HEK293 (cell line): ENCODE data around the gene NPDC1.

Source experiments
- BCL11A ChIP-seq: fragments of 450-650 bp; formaldehyde crosslinking; IDR thresholded peaks from 2 replicates; pipeline ENCODE4 v1.5.1; 2016; ENCODE audit warnings: low read depth, missing biosample characterization, missing genetic modification characterization
- GLI2 ChIP-seq: fragments of 450-650 bp; formaldehyde crosslinking; IDR thresholded peaks from 2 replicates; pipeline ENCODE4; 2017; ENCODE audit warnings: missing biosample characterization, missing genetic modification characterization, low read depth, borderline replicate concordance
- SETDB1 ChIP-seq: IDR thresholded peaks from one replicate; pipeline ENCODE4 v1.6.1; 2017; ENCODE audit warnings: mild to moderate bottlenecking, low read length, moderate library complexity, mixed read lengths; ENCODE audit not compliant: insufficient read length
- ZBTB7A ChIP-seq: fragments of 450-650 bp; formaldehyde crosslinking; IDR thresholded peaks from 2 replicates; pipeline ENCODE4 v1.5.1; 2016; ENCODE audit warnings: low read depth, missing biosample characterization, missing genetic modification characterization
- ZEB2 ChIP-seq: fragments of 450-650 bp; formaldehyde crosslinking; IDR thresholded peaks from 2 replicates; pipeline ENCODE4 v1.5.1; 2016; ENCODE audit warnings: missing biosample characterization, missing genetic modification characterization
- ZNF202 ChIP-seq: fragments of 450-650 bp; formaldehyde crosslinking; IDR thresholded peaks from 2 replicates; pipeline ENCODE4 v1.5.1; 2016; ENCODE audit warnings: missing biosample characterization, missing genetic modification characterization, borderline replicate concordance
- ZNF211 ChIP-seq: fragments of 450-650 bp; formaldehyde crosslinking; IDR thresholded peaks from 2 replicates; pipeline ENCODE4 v1.5.1; 2016; ENCODE audit warnings: low read depth, missing biosample characterization, missing genetic modification characterization
- ZNF223 ChIP-seq: fragments of 450-650 bp; formaldehyde crosslinking; IDR thresholded peaks from 2 replicates; pipeline ENCODE4 v1.5.1; 2016; ENCODE audit warnings: missing biosample characterization, missing genetic modification characterization
- ZNF473 ChIP-seq: fragments of 450-650 bp; formaldehyde crosslinking; IDR thresholded peaks from 2 replicates; pipeline ENCODE4 v1.5.1; 2017; ENCODE audit warnings: missing biosample characterization, missing genetic modification characterization
- ZNF549 ChIP-seq: fragments of 450-650 bp; IDR thresholded peaks from 2 replicates; pipeline ENCODE4 v1.5.1; 2018; ENCODE audit warnings: missing biosample characterization, missing genetic modification characterization, mild to moderate bottlenecking, inconsistent platforms, moderate library complexity
- ZNF561 ChIP-seq: fragments of 450-650 bp; IDR thresholded peaks from 2 replicates; pipeline ENCODE4 v1.5.1; 2018; ENCODE audit warnings: missing biosample characterization, missing genetic modification characterization, borderline replicate concordance
- ZNF658 ChIP-seq: fragments of 450-650 bp; formaldehyde crosslinking; IDR thresholded peaks from 2 replicates; pipeline ENCODE4; 2016; ENCODE audit warnings: missing biosample characterization, missing genetic modification characterization
- ZNF660 ChIP-seq: fragments of 450-650 bp; IDR thresholded peaks from 2 replicates; pipeline ENCODE4 v1.5.1; 2018; ENCODE audit warnings: missing biosample characterization, mild to moderate bottlenecking, missing genetic modification characterization
- ZNF747 ChIP-seq: fragments of 450-650 bp; formaldehyde crosslinking; IDR thresholded peaks from 2 replicates; pipeline ENCODE4 v1.5.1; 2016; ENCODE audit warnings: missing biosample characterization, missing genetic modification characterization
- ZNF768 ChIP-seq: fragments of 450-650 bp; formaldehyde crosslinking; IDR thresholded peaks from 2 replicates; pipeline ENCODE4 v1.5.1; 2018; ENCODE audit warnings: missing biosample characterization, mild to moderate bottlenecking, missing genetic modification characterization
- ZNF776 ChIP-seq: fragments of 450-650 bp; formaldehyde crosslinking; IDR thresholded peaks from 2 replicates; pipeline ENCODE4 v1.5.0; 2017; ENCODE audit warnings: missing biosample characterization, missing genetic modification characterization, borderline replicate concordance
- ZNF837 ChIP-seq: fragments of 450-650 bp; formaldehyde crosslinking; IDR thresholded peaks from 2 replicates; pipeline ENCODE4 v1.5.1; 2016; ENCODE audit warnings: missing biosample characterization, missing genetic modification characterization
- ZSCAN16 ChIP-seq: fragments of 450-650 bp; formaldehyde crosslinking; IDR thresholded peaks from 2 replicates; pipeline ENCODE4 v1.5.1; 2016; ENCODE audit warnings: missing biosample characterization, missing genetic modification characterization
- TF ChIP-seq, protein P1 (sequence below): fragments of 450-650 bp; formaldehyde crosslinking; IDR thresholded peaks from 2 replicates; pipeline ENCODE4 v1.5.1; 2017; ENCODE audit warnings: missing biosample characterization, missing genetic modification characterization
- TF ChIP-seq, protein P2 (sequence below): fragments of 450-650 bp; formaldehyde crosslinking; IDR thresholded peaks from 2 replicates; pipeline ENCODE4 v1.5.1; 2016; ENCODE audit warnings: missing biosample characterization, missing genetic modification characterization, borderline replicate concordance
- TF ChIP-seq, protein P3 (sequence below): fragments of 450-650 bp; IDR thresholded peaks from 2 replicates; pipeline ENCODE4 v1.5.1; 2018; ENCODE audit warnings: missing biosample characterization, missing genetic modification characterization
- TF ChIP-seq, protein P4 (sequence below): fragments of 450-650 bp; formaldehyde crosslinking; IDR thresholded peaks from 2 replicates; pipeline ENCODE4; 2016; ENCODE audit warnings: missing biosample characterization, missing genetic modification characterization
- TF ChIP-seq, protein P5 (sequence below): fragments of 450-650 bp; formaldehyde crosslinking; IDR thresholded peaks from 2 replicates; pipeline ENCODE4 v1.5.1; 2016; ENCODE audit warnings: missing biosample characterization, missing genetic modification characterization
- TF ChIP-seq, protein P6 (sequence below): fragments of 450-650 bp; formaldehyde crosslinking; IDR thresholded peaks from 2 replicates; pipeline ENCODE4 v1.5.1; 2017; ENCODE audit warnings: missing biosample characterization, missing genetic modification characterization
- TF ChIP-seq, protein P7 (sequence below): fragments of 450-650 bp; formaldehyde crosslinking; IDR thresholded peaks from 2 replicates; pipeline ENCODE4 v1.5.1; 2016; ENCODE audit warnings: missing biosample characterization, missing genetic modification characterization

The NPDC1 gene

DNA sequence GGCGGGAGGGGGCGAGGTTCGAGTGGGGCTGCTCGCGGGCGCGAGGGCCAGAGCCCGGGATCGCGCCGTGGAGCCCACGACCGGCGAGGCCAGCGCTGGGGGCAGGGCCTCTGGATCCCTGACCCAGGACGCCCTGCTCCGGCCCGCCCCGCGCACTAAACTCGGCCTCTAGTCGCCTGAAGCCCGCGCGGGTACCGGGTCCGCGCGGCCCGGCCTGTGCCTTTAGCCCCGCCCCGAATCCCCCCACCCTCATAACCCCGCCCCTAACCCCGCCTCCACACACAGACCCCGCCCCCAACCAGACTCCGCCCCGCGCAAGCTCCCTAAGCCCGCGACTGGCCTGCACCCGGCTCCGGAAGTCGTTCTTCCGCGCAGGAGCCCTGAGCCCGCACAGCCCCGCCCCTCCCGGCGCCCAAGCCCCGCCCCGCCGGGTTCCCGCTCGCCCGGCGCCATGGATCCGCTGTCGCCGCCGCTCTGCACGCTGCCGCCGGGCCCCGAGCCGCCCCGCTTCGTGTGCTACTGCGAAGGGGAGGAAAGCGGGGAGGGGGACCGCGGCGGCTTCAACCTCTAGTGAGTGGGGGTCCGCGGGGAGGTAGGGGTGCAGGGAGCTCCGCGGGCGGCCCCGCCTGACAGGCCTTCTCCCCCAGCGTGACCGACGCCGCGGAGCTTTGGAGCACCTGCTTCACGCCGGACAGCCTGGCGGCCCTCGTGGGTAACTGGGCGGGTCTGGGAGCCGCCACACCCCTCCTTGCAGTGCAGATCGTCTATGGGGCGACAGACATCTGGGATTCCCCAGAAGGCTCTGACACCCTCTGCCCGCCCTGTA is 53.8 kb downstream of the NPDC1 start, which contains the start of gene PAXX (continued):
- no peak for TF ChIP-seq ZNF549 (tag by site-specific recombination)
- TF ChIP-seq ZNF768 (tag by site-specific recombination) = no peak
- TF ChIP-seq, protein P1, sequence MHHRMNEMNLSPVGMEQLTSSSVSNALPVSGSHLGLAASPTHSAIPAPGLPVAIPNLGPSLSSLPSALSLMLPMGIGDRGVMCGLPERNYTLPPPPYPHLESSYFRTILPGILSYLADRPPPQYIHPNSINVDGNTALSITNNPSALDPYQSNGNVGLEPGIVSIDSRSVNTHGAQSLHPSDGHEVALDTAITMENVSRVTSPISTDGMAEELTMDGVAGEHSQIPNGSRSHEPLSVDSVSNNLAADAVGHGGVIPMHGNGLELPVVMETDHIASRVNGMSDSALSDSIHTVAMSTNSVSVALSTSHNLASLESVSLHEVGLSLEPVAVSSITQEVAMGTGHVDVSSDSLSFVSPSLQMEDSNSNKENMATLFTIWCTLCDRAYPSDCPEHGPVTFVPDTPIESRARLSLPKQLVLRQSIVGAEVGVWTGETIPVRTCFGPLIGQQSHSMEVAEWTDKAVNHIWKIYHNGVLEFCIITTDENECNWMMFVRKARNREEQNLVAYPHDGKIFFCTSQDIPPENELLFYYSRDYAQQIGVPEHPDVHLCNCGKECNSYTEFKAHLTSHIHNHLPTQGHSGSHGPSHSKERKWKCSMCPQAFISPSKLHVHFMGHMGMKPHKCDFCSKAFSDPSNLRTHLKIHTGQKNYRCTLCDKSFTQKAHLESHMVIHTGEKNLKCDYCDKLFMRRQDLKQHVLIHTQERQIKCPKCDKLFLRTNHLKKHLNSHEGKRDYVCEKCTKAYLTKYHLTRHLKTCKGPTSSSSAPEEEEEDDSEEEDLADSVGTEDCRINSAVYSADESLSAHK (tag by site-specific recombination) = 0 out of 2 replicates have a peak, but pooled peaks have one; percentile 10
- TF ChIP-seq, protein P2, sequence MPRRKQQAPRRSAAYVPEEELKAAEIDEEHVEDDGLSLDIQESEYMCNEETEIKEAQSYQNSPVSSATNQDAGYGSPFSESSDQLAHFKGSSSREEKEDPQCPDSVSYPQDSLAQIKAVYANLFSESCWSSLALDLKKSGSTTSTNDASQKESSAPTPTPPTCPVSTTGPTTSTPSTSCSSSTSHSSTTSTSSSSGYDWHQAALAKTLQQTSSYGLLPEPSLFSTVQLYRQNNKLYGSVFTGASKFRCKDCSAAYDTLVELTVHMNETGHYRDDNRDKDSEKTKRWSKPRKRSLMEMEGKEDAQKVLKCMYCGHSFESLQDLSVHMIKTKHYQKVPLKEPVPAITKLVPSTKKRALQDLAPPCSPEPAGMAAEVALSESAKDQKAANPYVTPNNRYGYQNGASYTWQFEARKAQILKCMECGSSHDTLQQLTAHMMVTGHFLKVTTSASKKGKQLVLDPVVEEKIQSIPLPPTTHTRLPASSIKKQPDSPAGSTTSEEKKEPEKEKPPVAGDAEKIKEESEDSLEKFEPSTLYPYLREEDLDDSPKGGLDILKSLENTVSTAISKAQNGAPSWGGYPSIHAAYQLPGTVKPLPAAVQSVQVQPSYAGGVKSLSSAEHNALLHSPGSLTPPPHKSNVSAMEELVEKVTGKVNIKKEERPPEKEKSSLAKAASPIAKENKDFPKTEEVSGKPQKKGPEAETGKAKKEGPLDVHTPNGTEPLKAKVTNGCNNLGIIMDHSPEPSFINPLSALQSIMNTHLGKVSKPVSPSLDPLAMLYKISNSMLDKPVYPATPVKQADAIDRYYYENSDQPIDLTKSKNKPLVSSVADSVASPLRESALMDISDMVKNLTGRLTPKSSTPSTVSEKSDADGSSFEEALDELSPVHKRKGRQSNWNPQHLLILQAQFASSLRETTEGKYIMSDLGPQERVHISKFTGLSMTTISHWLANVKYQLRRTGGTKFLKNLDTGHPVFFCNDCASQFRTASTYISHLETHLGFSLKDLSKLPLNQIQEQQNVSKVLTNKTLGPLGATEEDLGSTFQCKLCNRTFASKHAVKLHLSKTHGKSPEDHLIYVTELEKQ = no peak
- TF ChIP-seq SETDB1 = no peak
- TF ChIP-seq BCL11A (tag by site-specific recombination) = 0 out of 2 replicates have a peak, but pooled peaks have one; percentile 12
- TF ChIP-seq ZNF658 (tag by site-specific recombination) = no peak
- TF ChIP-seq ZEB2 (tag by site-specific recombination) = peak; percentile 79; the same call in 1 of the 2 replicates
- no peak for TF ChIP-seq ZNF837
- no peak for TF ChIP-seq ZNF473
- no peak for TF ChIP-seq ZBTB7A (tag by site-specific recombination)
- TF ChIP-seq ZNF561 (tag by site-specific recombination) = no peak; the same call in 1 of the 2 replicates
- TF ChIP-seq, protein P3, sequence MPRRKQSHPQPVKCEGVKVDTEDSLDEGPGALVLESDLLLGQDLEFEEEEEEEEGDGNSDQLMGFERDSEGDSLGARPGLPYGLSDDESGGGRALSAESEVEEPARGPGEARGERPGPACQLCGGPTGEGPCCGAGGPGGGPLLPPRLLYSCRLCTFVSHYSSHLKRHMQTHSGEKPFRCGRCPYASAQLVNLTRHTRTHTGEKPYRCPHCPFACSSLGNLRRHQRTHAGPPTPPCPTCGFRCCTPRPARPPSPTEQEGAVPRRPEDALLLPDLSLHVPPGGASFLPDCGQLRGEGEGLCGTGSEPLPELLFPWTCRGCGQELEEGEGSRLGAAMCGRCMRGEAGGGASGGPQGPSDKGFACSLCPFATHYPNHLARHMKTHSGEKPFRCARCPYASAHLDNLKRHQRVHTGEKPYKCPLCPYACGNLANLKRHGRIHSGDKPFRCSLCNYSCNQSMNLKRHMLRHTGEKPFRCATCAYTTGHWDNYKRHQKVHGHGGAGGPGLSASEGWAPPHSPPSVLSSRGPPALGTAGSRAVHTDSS (tag by site-specific recombination) = no peak
- TF ChIP-seq, protein P4, sequence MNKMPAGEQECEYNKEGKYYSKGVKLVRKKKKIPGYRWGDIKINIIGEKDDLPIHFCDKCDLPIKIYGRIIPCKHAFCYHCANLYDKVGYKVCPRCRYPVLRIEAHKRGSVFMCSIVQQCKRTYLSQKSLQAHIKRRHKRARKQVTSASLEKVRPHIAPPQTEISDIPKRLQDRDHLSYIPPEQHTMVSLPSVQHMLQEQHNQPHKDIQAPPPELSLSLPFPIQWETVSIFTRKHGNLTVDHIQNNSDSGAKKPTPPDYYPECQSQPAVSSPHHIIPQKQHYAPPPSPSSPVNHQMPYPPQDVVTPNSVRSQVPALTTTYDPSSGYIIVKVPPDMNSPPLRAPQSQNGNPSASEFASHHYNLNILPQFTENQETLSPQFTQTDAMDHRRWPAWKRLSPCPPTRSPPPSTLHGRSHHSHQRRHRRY = no peak
- TF ChIP-seq, protein P5, sequence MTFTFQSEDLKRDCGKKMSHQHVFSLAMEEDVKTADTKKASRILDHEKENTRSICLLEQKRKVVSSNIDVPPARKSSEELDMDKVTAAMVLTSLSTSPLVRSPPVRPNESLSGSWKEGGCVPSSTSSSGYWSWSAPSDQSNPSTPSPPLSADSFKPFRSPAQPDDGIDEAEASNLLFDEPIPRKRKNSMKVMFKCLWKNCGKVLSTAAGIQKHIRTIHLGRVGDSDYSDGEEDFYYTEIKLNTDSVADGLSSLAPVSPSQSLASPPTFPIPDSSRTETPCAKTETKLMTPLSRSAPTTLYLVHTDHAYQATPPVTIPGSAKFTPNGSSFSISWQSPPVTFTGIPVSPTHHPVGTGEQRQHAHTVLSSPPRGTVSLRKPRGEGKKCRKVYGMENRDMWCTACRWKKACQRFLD (tag by site-specific recombination) = 0 out of 2 replicates have a peak, but pooled peaks have one; percentile 30
- TF ChIP-seq GLI2 (tag by site-specific recombination) = no peak
- TF ChIP-seq ZNF747 = no peak
- TF ChIP-seq ZSCAN16 (tag by site-specific recombination) = peak; percentile 64
- TF ChIP-seq, protein P6, sequence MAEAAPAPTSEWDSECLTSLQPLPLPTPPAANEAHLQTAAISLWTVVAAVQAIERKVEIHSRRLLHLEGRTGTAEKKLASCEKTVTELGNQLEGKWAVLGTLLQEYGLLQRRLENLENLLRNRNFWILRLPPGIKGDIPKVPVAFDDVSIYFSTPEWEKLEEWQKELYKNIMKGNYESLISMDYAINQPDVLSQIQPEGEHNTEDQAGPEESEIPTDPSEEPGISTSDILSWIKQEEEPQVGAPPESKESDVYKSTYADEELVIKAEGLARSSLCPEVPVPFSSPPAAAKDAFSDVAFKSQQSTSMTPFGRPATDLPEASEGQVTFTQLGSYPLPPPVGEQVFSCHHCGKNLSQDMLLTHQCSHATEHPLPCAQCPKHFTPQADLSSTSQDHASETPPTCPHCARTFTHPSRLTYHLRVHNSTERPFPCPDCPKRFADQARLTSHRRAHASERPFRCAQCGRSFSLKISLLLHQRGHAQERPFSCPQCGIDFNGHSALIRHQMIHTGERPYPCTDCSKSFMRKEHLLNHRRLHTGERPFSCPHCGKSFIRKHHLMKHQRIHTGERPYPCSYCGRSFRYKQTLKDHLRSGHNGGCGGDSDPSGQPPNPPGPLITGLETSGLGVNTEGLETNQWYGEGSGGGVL (tag by site-specific recombination) = peak; percentile 53
- TF ChIP-seq, protein P7, sequence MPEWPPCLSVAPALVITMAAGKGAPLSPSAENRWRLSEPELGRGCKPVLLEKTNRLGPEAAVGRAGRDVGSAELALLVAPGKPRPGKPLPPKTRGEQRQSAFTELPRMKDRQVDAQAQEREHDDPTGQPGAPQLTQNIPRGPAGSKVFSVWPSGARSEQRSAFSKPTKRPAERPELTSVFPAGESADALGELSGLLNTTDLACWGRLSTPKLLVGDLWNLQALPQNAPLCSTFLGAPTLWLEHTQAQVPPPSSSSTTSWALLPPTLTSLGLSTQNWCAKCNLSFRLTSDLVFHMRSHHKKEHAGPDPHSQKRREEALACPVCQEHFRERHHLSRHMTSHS (tag by site-specific recombination) = no peak
- no peak; the same call in none of the 2 replicates for TF ChIP-seq ZNF660 (tag by site-specific recombination)
- TF ChIP-seq ZNF223 (tag by site-specific recombination) = no peak
- TF ChIP-seq ZNF211 (tag by site-specific recombination) = no peak
- no peak for TF ChIP-seq ZNF776
- TF ChIP-seq ZNF202 = no peak
